ENCODE data around the gene TMEM120B.

The TMEM120B gene

GRCh38 chr12:121823101-121823726, 110.7 kb downstream of the TMEM120B start:
- DNase-seq: no peak

GRCh38 chr12:121823727-121824115, 111.2 kb downstream of the TMEM120B start:
- DNase-seq: no peak

GRCh38 chr12:121825041-121825523, 112.5 kb downstream of the TMEM120B start:
- DNase-seq: no peak

GRCh38 chr12:121826318-121827150, 114.0 kb downstream of the TMEM120B start:
- DNase-seq: no peak

- DNase-seq: no peak
Observed at GRCh38 chr12:121827351-121828099, 115.0 kb downstream of the TMEM120B start.

GRCh38 chr12:121828306-121828705, 115.8 kb downstream of the TMEM120B start:
- no peak for DNase-seq

GRCh38 chr12:121828826-121829225, 116.3 kb downstream of the TMEM120B start:
- no peak for DNase-seq

- no peak for DNase-seq
Observed at GRCh38 chr12:121829250-121829918, 116.8 kb downstream of the TMEM120B start.

GRCh38 chr12:121830134-121830533, 117.6 kb downstream of the TMEM120B start:
- no peak for DNase-seq

- no peak for DNase-seq
Observed at GRCh38 chr12:121830588-121831265, 118.2 kb downstream of the TMEM120B start.
